K562 (cell line): Measurements from ENCODE around the gene APOL4. TPM values are rescaled to one million over a fixed set of nuclear protein-coding genes. Genes with fewer than 3 reads are reported as not detected.

Source experiments
- CBX3 ChIP-seq, 2 experiments: IDR thresholded peaks; 1 replicate in 1 of 2; 2 replicates in 1 of 2; pipeline ENCODE4 v1.6.1; 2012; ENCODE audit warnings: inconsistent platforms in 2 of 2, low read length in 2 of 2, borderline replicate concordance in 1 of 2, control low read depth in 1 of 2
- CUX1 ChIP-seq: fragments of 200-800 bp; sonication (Bioruptor generic); IDR thresholded peaks from 2 replicates; pipeline ENCODE4 v1.6.1; 2016; ENCODE audit warnings: missing genetic modification characterization, missing compliant biosample characterization
- FOXK1 ChIP-seq: sonication (generic); formaldehyde crosslinking; IDR thresholded peaks from 2 replicates; pipeline ENCODE4 v1.8.0; 2022; ENCODE audit warnings: missing genetic modification reagents, mild to moderate bottlenecking, borderline replicate concordance
- JUN ChIP-seq, 2 experiments: sonication (generic) in 1 of 2; formaldehyde crosslinking in 1 of 2; IDR thresholded peaks; 2 replicates each; pipeline versions ENCODE4 v1.6.1 to v1.8.0; 2012 to 2022; ENCODE audit warnings: borderline replicate concordance in 2 of 2, mild to moderate bottlenecking in 2 of 2, improper control_type of control experiment in 1 of 2, low read depth in 1 of 2, low read length in 1 of 2, missing genetic modification reagents in 1 of 2
- KLF10 ChIP-seq: fragments of 250-450 bp; sonication (Bioruptor Pico); IDR thresholded peaks from 2 replicates; pipeline ENCODE4 v1.6.1; 2021; ENCODE audit warnings: matching md5 sums
- KLF16 ChIP-seq: IDR thresholded peaks from 2 replicates; pipeline ENCODE4 v1.6.1; 2016; ENCODE audit warnings: antibody characterized with exemption
- POLR3G ChIP-seq: IDR thresholded peaks from 2 replicates; pipeline ENCODE4 v1.6.1; 2011; ENCODE audit not compliant: insufficient read length, insufficient replicate concordance; ENCODE audit errors: extremely low read depth
- PURB ChIP-seq: sonication (generic); formaldehyde crosslinking; IDR thresholded peaks from 2 replicates; pipeline ENCODE4 v1.9.0; 2021; ENCODE audit warnings: low read depth, mild to moderate bottlenecking, missing genetic modification reagents
- TARDBP ChIP-seq: fragments of 450-650 bp; IDR thresholded peaks from 2 replicates; pipeline ENCODE4 v1.6.1; 2016
- ZNF395 ChIP-seq: fragments of 200-800 bp; sonication (Bioruptor generic); IDR thresholded peaks from 2 replicates; pipeline ENCODE4 v1.6.1; 2017; ENCODE audit warnings: missing genetic modification characterization, missing compliant biosample characterization
- polyA plus RNA-seq, 8 experiments: library from polyadenylated mRNA; depleted of rRNA in 4 of 8; stranded (reverse) in 5 of 8; unstranded in 3 of 8; fragments of >200 nt; fragmentation: Nextera tagmentation in 2 of 8; fragmentation: Illumina TruSeq in 1 of 8; extraction: Ambion mirVana in 2 of 8; extraction: Trizol in 1 of 8; gene quantifications; 2 replicates each; pipeline versions ENCODE4 v1.2.1 to v1.2.3, GENCODE V29; 2011 to 2014; ENCODE audit warnings: inconsistent platforms in 1 of 8, missing spikeins in 1 of 8
- total RNA-seq, 7 experiments: library from RNA; depleted of rRNA in 6 of 7; stranded (reverse); fragments of >200 nt in 6 of 7; fragmentation: Illumina TruSeq in 2 of 7; extraction: Trizol in 2 of 7; gene quantifications; 2 replicates each; pipeline versions ENCODE4 v1.2.1 to v1.2.3, GENCODE V29; 2011 to 2021; ENCODE audit warnings: low replicate concordance in 1 of 7

Gene APOL4
- total and polyA plus RNA-seq, 9 of the 15 experiments (the other 6 are each of a cell fraction or from before 2014, with no cell fraction given), result 6.5 to 15.0 (median 9.8) TPM

- TF ChIP-seq CUX1 (CRISPR knock-in tag), result no peak
- no peak for TF ChIP-seq CBX3 (IDR thresholded peaks at IDR 0.05; ENCODE audit: borderline replicate concordance in 1 of 2, low read length in 2 of 2)
- TF ChIP-seq PURB, result no peak
- TF ChIP-seq ZNF395 (CRISPR knock-in tag), result 0 out of 2 replicates have a peak, but pooled peaks have one; percentile 15
- no peak for TF ChIP-seq TARDBP
- peak; percentile 39; the same call in 1 of the 2 replicates for TF ChIP-seq JUN (IDR thresholded peaks at IDR 0.05; ENCODE audit: borderline replicate concordance, low read depth, low read length)
- no peak for TF ChIP-seq JUN (CRISPR knock-in tag; IDR thresholded peaks at IDR 0.05; ENCODE audit: borderline replicate concordance)
- TF ChIP-seq KLF10 (CRISPR knock-in tag), result no peak
- TF ChIP-seq FOXK1, result no peak
- no peak for TF ChIP-seq KLF16
- TF ChIP-seq POLR3G, result no peak
These were observed at the start of gene APOL4 (continued) for GRCh38 chr22:36201630-36202319.
